ENCODE results near the gene LAMA5.

Gene LAMA5

GRCh38 chr20:62286493-62287064 is 80.5 kb downstream of the LAMA5 start:
- no peak for DNase-seq (ENCODE audit: low read depth)
- no peak overlapping the region for H3K4me3 ChIP-seq (ENCODE audit: low read depth, low read length)
- no peak for TF ChIP-seq CTCF (IDR thresholded peaks at IDR 0.05; ENCODE audit: control insufficient read depth, extremely low read depth, insufficient read depth)

GRCh38 chr20:62285722-62286121 is 81.4 kb downstream of the LAMA5 start:
- no peak for TF ChIP-seq CTCF (IDR thresholded peaks at IDR 0.05; ENCODE audit: control insufficient read depth, extremely low read depth, insufficient read depth)
- H3K4me3 ChIP-seq (ENCODE audit: low read depth, low read length): no peak overlapping the region
- no peak for DNase-seq (ENCODE audit: low read depth)

- TF ChIP-seq CTCF (IDR thresholded peaks at IDR 0.05; ENCODE audit: control insufficient read depth, extremely low read depth, insufficient read depth): no peak
- DNase-seq (ENCODE audit: low read depth): no peak
- no peak overlapping the region for H3K4me3 ChIP-seq (ENCODE audit: low read depth, low read length)
These were observed 82.0 kb downstream of the LAMA5 start for GRCh38 chr20:62285151-62285550.

GRCh38 chr20:62284448-62284847 is 82.7 kb downstream of the LAMA5 start:
- DNase-seq (ENCODE audit: low read depth): no peak
- TF ChIP-seq CTCF (IDR thresholded peaks at IDR 0.05; ENCODE audit: control insufficient read depth, extremely low read depth, insufficient read depth): no peak

GRCh38 chr20:62282877-62283503 is 84.1 kb downstream of the LAMA5 start:
- DNase-seq (ENCODE audit: low read depth): no peak
- no peak for TF ChIP-seq CTCF (IDR thresholded peaks at IDR 0.05; ENCODE audit: control insufficient read depth, extremely low read depth, insufficient read depth)
- H3K4me3 ChIP-seq (ENCODE audit: low read depth, low read length): no peak overlapping the region

More at GRCh38 chr20:62284448-62284847, 82.7 kb downstream of the LAMA5 start:
- H3K4me3 ChIP-seq (ENCODE audit: low read depth, low read length): no peak overlapping the region

- no peak for TF ChIP-seq CTCF (IDR thresholded peaks at IDR 0.05; ENCODE audit: control insufficient read depth, extremely low read depth, insufficient read depth)
- no peak overlapping the region for H3K4me3 ChIP-seq (ENCODE audit: low read depth, low read length)
- no peak for DNase-seq (ENCODE audit: low read depth)
These were observed 85.0 kb downstream of the LAMA5 start for GRCh38 chr20:62282103-62282502.

Data from LNCaP clone FGC (cell line).